Lung (tissue), 13 donors: ENCODE measurements around the gene TMEM39B. TPM values are rescaled to one million over a fixed set of nuclear protein-coding genes. Genes with fewer than 3 reads are reported as not detected.

ENCODE experiments used
- ATAC-seq: fragments of 200-7000 bp; cut with Tn5 transposase; one replicate; pipeline ENCODE4 v1.9.1; 2020; ENCODE audit warnings: moderate number of reproducible peaks; ENCODE audit not compliant: insufficient read depth, low FRiP score
- DNase-seq, 3 donors: peaks; one replicate each; pipeline ENCODE4 v3.0.0-alpha.2; 2013 to 2017
- H3K27ac ChIP-seq, 2 donors: one replicate each; pipeline ENCODE4 v1.5.1; 2013; ENCODE audit warnings: mild to moderate bottlenecking in 2 of 2, moderate library complexity in 2 of 2, control low read depth in 1 of 2, inconsistent platforms in 1 of 2, low read depth in 1 of 2, low read length in 1 of 2
- H3K27me3 ChIP-seq, 3 donors: one replicate each; pipeline ENCODE4 v1.5.1; 2013; ENCODE audit warnings: low read length in 2 of 3; ENCODE audit not compliant: control insufficient read depth in 3 of 3, insufficient read depth in 3 of 3
- H3K36me3 ChIP-seq, 4 donors: one replicate each; pipeline ENCODE4 v1.5.1; 2013; ENCODE audit warnings: low read length in 4 of 4, mild to moderate bottlenecking in 1 of 4, moderate library complexity in 1 of 4; ENCODE audit not compliant: control insufficient read depth in 4 of 4, insufficient read depth in 4 of 4
- H3K4me1 ChIP-seq, 5 donors: one replicate each; pipeline ENCODE4 v1.5.1; 2013; ENCODE audit warnings: low read length in 5 of 5, mild to moderate bottlenecking in 2 of 5, moderate library complexity in 1 of 5; ENCODE audit not compliant: control insufficient read depth in 5 of 5, insufficient read depth in 5 of 5
- H3K4me3 ChIP-seq: one replicate; pipeline ENCODE4 v1.5.1; 2013; ENCODE audit warnings: mild to moderate bottlenecking, control low read depth, moderate library complexity
- H3K9ac ChIP-seq, 2 donors: one replicate each; pipeline ENCODE4 v1.5.1; 2013; ENCODE audit warnings: low read length in 2 of 2, control low read depth in 1 of 2; ENCODE audit not compliant: insufficient read depth in 1 of 2
- H3K9me3 ChIP-seq, 4 donors: one replicate each; pipeline ENCODE4 v1.5.1; 2013; ENCODE audit warnings: low read length in 3 of 4, mild to moderate bottlenecking in 1 of 4, moderate library complexity in 1 of 4; ENCODE audit not compliant: control insufficient read depth in 4 of 4, insufficient read depth in 3 of 4
- WGBS, 2 donors: extraction: QIAGEN DNeasy Blood & Tissue Kit; methylation state at CpG; one replicate each; pipeline ENCODE4 v1.1.7; 2013; 5-methylcytosine and 5-hydroxymethylcytosine counted together
- polyA plus RNA-seq, 2 donors: library from polyadenylated mRNA; stranded (reverse); fragments of 200-250 nt; gene quantifications; one replicate each; pipeline ENCODE4 v1.2.1, GENCODE V29; 2013
- small RNA-seq: library from RNA; depleted of rRNA; stranded (forward); fragments of <200 nt; gene quantifications from one replicate; pipeline ENCODE3, GENCODE V24; 2014; ENCODE audit warnings: low replicate concordance
- total RNA-seq, 2 donors: library from RNA; depleted of rRNA in 1 of 2; stranded (reverse); fragments of >200 nt in 1 of 2; gene quantifications; one replicate each; pipeline ENCODE4 v1.2.1, GENCODE V29; 2014 to 2021
- TF ChIP-seq, protein P1 (sequence below): IDR thresholded peaks from 2 replicates; pipeline ENCODE4 v1.5.1; 2012; ENCODE audit warnings: mild to moderate bottlenecking; ENCODE audit errors: control extremely low read depth, extremely low read depth
- donor health status: control.
- donor health status: control.
- donor health status: Bipolar disorder and iron deficiency.
- donor health status: healthy.
- donor health status: DM: yes; HTN: yes; CAD: no.

TMEM39B gene
- total and polyA plus RNA-seq, 4 donors: 7.6 to 23.8 (median 13.6) TPM

DNA sequence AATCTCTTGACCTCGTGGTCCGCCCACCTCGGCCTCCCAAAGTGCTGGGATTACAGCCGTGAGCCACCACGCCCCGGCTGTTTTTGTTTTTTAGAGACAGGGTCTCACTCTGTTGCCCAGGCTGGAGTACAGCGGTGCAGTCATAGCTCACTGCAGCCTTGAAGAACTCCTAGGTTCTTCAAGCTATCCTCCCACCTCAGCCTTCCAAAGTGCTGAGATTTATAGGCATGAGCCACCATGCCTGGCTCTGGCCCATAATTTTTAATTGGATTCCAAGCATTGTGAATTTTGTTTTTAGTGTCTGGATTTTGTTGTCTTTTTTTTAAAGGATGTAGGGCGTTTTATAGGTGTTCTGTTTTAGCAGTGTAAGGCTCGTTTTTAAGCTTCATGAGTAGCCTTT is 78.1 kb downstream of the TMEM39B start:
- DNase-seq: no peak
- no peak overlapping the region for H3K27ac ChIP-seq
- peaks cover 0 to 4% (median 0%) of the 10 kb centered on the region in 4 donors for H3K9me3 ChIP-seq
- 92 to 96% methylated on average over 9 of the region's 9 CpGs for WGBS, 2 donors
- ATAC-seq: no peak
- H3K4me1 ChIP-seq: peaks cover 0 to 14% (median 4%) of the 10 kb centered on the region in 5 donors
- no peak overlapping the region for H3K4me3 ChIP-seq
- H3K27me3 ChIP-seq: no peaks in the 10 kb centered on the region
- H3K36me3 ChIP-seq: peaks cover 0 to 11% (median 2%) of the 10 kb centered on the region in 4 donors
- H3K9ac ChIP-seq: no peak overlapping the region
- TF ChIP-seq, protein P1, sequence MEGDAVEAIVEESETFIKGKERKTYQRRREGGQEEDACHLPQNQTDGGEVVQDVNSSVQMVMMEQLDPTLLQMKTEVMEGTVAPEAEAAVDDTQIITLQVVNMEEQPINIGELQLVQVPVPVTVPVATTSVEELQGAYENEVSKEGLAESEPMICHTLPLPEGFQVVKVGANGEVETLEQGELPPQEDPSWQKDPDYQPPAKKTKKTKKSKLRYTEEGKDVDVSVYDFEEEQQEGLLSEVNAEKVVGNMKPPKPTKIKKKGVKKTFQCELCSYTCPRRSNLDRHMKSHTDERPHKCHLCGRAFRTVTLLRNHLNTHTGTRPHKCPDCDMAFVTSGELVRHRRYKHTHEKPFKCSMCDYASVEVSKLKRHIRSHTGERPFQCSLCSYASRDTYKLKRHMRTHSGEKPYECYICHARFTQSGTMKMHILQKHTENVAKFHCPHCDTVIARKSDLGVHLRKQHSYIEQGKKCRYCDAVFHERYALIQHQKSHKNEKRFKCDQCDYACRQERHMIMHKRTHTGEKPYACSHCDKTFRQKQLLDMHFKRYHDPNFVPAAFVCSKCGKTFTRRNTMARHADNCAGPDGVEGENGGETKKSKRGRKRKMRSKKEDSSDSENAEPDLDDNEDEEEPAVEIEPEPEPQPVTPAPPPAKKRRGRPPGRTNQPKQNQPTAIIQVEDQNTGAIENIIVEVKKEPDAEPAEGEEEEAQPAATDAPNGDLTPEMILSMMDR: no peak

DNA sequence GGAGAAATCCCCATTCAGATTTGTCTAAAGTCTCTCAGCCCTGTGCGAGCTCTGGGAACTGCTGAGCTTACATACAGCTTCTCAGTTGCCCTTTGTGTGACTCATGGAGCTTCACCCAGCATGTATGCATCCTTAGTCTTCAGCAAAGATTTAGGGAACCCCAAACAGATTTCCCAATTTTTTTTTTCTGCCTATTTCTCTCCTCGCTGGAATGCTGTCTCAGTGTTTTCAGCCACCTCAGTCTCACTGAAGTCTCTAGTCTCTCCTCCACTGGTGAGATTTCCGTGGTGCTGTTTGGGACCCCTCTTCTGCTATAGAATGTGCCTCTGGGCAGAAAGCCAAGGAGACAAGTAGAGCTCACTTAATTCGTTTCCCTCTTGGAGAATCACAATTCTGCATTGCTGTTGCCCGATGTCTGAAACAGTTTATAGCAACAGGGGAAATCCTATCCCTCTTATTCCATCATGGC is 78.6 kb downstream of the TMEM39B start:
- H3K9me3 ChIP-seq: peaks cover 0 to 4% (median 0%) of the 10 kb centered on the region in 4 donors
- 49 to 66% methylated on average over 5 of the region's 5 CpGs for WGBS, 2 donors
- ATAC-seq (no peak), DNase-seq (peak; percentile 70 to 86 (median 86))
- TF ChIP-seq, protein P1: no peak
- H3K36me3 ChIP-seq: peaks cover 0 to 11% (median 3%) of the 10 kb centered on the region in 4 donors
- peak overlapping the region in 1 of 2 donors; percentile 38 for H3K9ac ChIP-seq
- no peak overlapping the region for H3K4me3 ChIP-seq
- peaks cover 0 to 14% (median 4%) of the 10 kb centered on the region in 5 donors for H3K4me1 ChIP-seq
- H3K27me3 ChIP-seq: no peaks in the 10 kb centered on the region
- H3K27ac ChIP-seq: no peak overlapping the region

Small RNAs within 50 kb of the gene (small RNA-seq; reads per million reads assigned to genes)
- gene MIR5585 (not detected), gene RF00017 (not detected)

Other genes starting within 250 kb of the TMEM39B start
- 100 to 1,000 TPM; 205 to 274 TPM for gene PTP4A2, start 134.6 kb upstream of the TMEM39B start, total RNA-seq
- 100 to 1,000 TPM in 1 of 2 donors, 10 to 100 TPM in 1; 90.4 to 122 TPM for gene PTP4A2, start 134.6 kb upstream of the TMEM39B start, polyA plus RNA-seq
- gene KHDRBS1, start 59.1 kb upstream of the TMEM39B start, total RNA-seq: 100 to 1,000 TPM; 104 to 138 TPM
- gene KHDRBS1, start 59.1 kb upstream of the TMEM39B start, polyA plus RNA-seq: 10 to 100 TPM; 51.7 to 60.6 TPM
- gene KPNA6, start 35.1 kb downstream of the TMEM39B start, total RNA-seq: 10 to 100 TPM; 35.1 to 54.0 TPM
- 10 to 100 TPM in 1 of 2 donors, 1 to 10 TPM in 1; 7.9 to 11.3 TPM for gene KPNA6, start 35.1 kb downstream of the TMEM39B start, polyA plus RNA-seq
- gene TXLNA, start 106.7 kb downstream of the TMEM39B start, total RNA-seq: 10 to 100 TPM; 39.1 to 55.6 TPM
- gene TXLNA, start 106.7 kb downstream of the TMEM39B start, polyA plus RNA-seq: 10 to 100 TPM; 22.2 to 22.8 TPM
- gene CCDC28B, start 127.7 kb downstream of the TMEM39B start, total RNA-seq: 10 to 100 TPM in 1 of 2 donors, 1 to 10 TPM in 1; 4.4 to 12.5 TPM
- gene CCDC28B, start 127.7 kb downstream of the TMEM39B start, polyA plus RNA-seq: 1 to 10 TPM; 5.6 to 5.8 TPM
- gene IQCC, start 132.7 kb downstream of the TMEM39B start, total RNA-seq: 1 to 10 TPM; 2.4 to 3.8 TPM
- gene IQCC, start 132.7 kb downstream of the TMEM39B start, polyA plus RNA-seq: 1 to 10 TPM; 1.6 to 2.5 TPM
- 1 to 10 TPM; 7.2 to 10.0 TPM for gene DCDC2B, start 136.2 kb downstream of the TMEM39B start, total RNA-seq
- 1 to 10 TPM; 3.5 to 4.3 TPM for gene DCDC2B, start 136.2 kb downstream of the TMEM39B start, polyA plus RNA-seq
- 10 to 100 TPM; 29.8 to 30.2 TPM for gene TMEM234, start 149.4 kb downstream of the TMEM39B start, total RNA-seq
- gene TMEM234, start 149.4 kb downstream of the TMEM39B start, polyA plus RNA-seq: 10 to 100 TPM; 17.1 to 17.5 TPM
- gene EIF3I, start 149.5 kb downstream of the TMEM39B start, total RNA-seq: 100 to 1,000 TPM in 1 of 2 donors, 10 to 100 TPM in 1; 81.0 to 153 TPM
- gene EIF3I, start 149.5 kb downstream of the TMEM39B start, polyA plus RNA-seq: 100 to 1,000 TPM; 218 to 255 TPM
- 1 to 10 TPM; 2.6 to 5.4 TPM for gene FAM167B, start 174.3 kb downstream of the TMEM39B start, total RNA-seq
- gene FAM167B, start 174.3 kb downstream of the TMEM39B start, polyA plus RNA-seq: 10 to 100 TPM in 1 of 2 donors, 1 to 10 TPM in 1; 5.9 to 30.5 TPM
- gene LCK, start 178.3 kb downstream of the TMEM39B start, total RNA-seq: 1 to 10 TPM; 3.5 to 8.9 TPM
- gene LCK, start 178.3 kb downstream of the TMEM39B start, polyA plus RNA-seq: 1 to 10 TPM; 2.4 to 5.0 TPM
- 10 to 100 TPM; 66.2 to 90.4 TPM for gene HDAC1, start 219.1 kb downstream of the TMEM39B start, total RNA-seq
- 10 to 100 TPM; 47.3 to 78.8 TPM for gene HDAC1, start 219.1 kb downstream of the TMEM39B start, polyA plus RNA-seq